Measurements from ENCODE around the gene RALBP1.

- no peak for TF ChIP-seq POLR2A (IDR thresholded peaks at IDR 0.05)
- TF ChIP-seq CTCF (IDR thresholded peaks at IDR 0.05): no peak
These were observed 38.3 kb upstream of the RALBP1 start for GRCh38 chr18:9437021-9437437.
